SJCRH30 (cell line): Measurements from ENCODE around the gene IER2. TPM values are rescaled to one million over a fixed set of nuclear protein-coding genes. Genes with fewer than 3 reads are reported as not detected.
A peak's percentile ranks its signal among the peaks of the same experiment; 100 is the strongest.
"Not testable (repeated sequence)": the region's sequence is repeated elsewhere in the genome, so short reads cannot be mapped to it uniquely, and the experiment has no call there.

ENCODE experiments used
- DNase-seq, 2 experiments: peaks; one replicate each; pipeline ENCODE4 v3.0.0-alpha.2; 2015 to 2020
- H3K27ac ChIP-seq: fragments of 250-450 bp; sonication (Bioruptor Pico); 2 replicates; pipeline ENCODE4 v1.5.1; 2020; ENCODE audit warnings: mild to moderate bottlenecking, moderate library complexity
- H3K27me3 ChIP-seq: fragments of 250-450 bp; sonication (Bioruptor Pico); 2 replicates; pipeline ENCODE4 v1.5.1; 2020; ENCODE audit warnings: mild to moderate bottlenecking, moderate library complexity
- H3K36me3 ChIP-seq: fragments of 250-450 bp; sonication (Bioruptor Pico); 2 replicates; pipeline ENCODE4 v1.5.1; 2020; ENCODE audit warnings: mild to moderate bottlenecking, moderate library complexity
- H3K4me1 ChIP-seq: fragments of 250-450 bp; sonication (Bioruptor Pico); 2 replicates; pipeline ENCODE4 v1.5.1; 2020; ENCODE audit warnings: mild to moderate bottlenecking, moderate library complexity
- H3K4me3 ChIP-seq: fragments of 250-450 bp; sonication (Bioruptor Pico); 2 replicates; pipeline ENCODE4 v1.5.1; 2020; ENCODE audit warnings: mild to moderate bottlenecking, moderate library complexity
- H3K9me3 ChIP-seq: fragments of 250-450 bp; sonication (Bioruptor Pico); replicated peaks from 2 replicates; pipeline ENCODE4 v1.5.1; 2020; ENCODE audit warnings: mild to moderate bottlenecking, moderate library complexity
- total RNA-seq: library from RNA; depleted of rRNA; stranded (reverse); fragments of >200 nt; shearing (Covaris generic); gene quantifications from 2 replicates; pipeline ENCODE4 v1.2.3, GENCODE V29; 2014

Gene IER2
- total RNA-seq, 1 experiment from 2014 or later, result 31.7 TPM

- Histone ChIP-seq H3K36me3 (0 out of 2 replicates have a peak, but pooled peaks cover 2% of the 10 kb centered on the region), H3K4me3 (no peak overlapping the region), H3K4me1 (peaks cover 9% of the 10 kb centered on the region), H3K27me3 (no peaks in the 10 kb centered on the region), H3K9me3 (no peaks in the 10 kb centered on the region), H3K27ac (no peak overlapping the region)
- no peak for DNase-seq
Observed at GRCh38 chr19:13146763-13147563, 3.2 kb upstream of the IER2 start.

GRCh38 chr19:13149173-13149627 lies 1.0 kb upstream of the IER2 start:
- H3K4me3 ChIP-seq, result peak overlapping the region; percentile 75
- H3K36me3 ChIP-seq, H3K27me3 ChIP-seq, DNase-seq, H3K27ac ChIP-seq, H3K4me1 ChIP-seq, H3K9me3 ChIP-seq: not testable (repeated sequence)

GRCh38 chr19:13149628-13150186 lies 504 bp upstream of the IER2 start:
- peaks cover 4% of the 10 kb centered on the region; the same call in 1 of the 2 replicates for H3K36me3 ChIP-seq
- peak overlapping the region; percentile 56 for H3K27ac ChIP-seq
- no peaks in the 10 kb centered on the region for H3K9me3 ChIP-seq
- peak; percentile 73 to 77 for DNase-seq
- H3K4me1 ChIP-seq, result no peaks in the 10 kb centered on the region
- H3K27me3 ChIP-seq, result no peaks in the 10 kb centered on the region
- peak overlapping the region; percentile 75 for H3K4me3 ChIP-seq

GRCh38 chr19:13150931-13151604 lies 857 bp downstream of the IER2 start:
- Histone ChIP-seq H3K36me3 (peaks cover 3% of the 10 kb centered on the region; the same call in 1 of the 2 replicates), H3K27me3 (no peaks in the 10 kb centered on the region), H3K27ac (peak overlapping the region; percentile 56), H3K4me3 (peak overlapping the region; percentile 75), H3K4me1 (peaks cover 6% of the 10 kb centered on the region; the same call in 1 of the 2 replicates), H3K9me3 (no peaks in the 10 kb centered on the region)
- peak in 1 of 2 experiments; percentile 42 for DNase-seq

GRCh38 chr19:13151605-13152355 lies 1.6 kb downstream of the IER2 start:
- peak overlapping the region; percentile 75 for H3K4me3 ChIP-seq
- peak; percentile 99 for DNase-seq

GRCh38 chr19:13152356-13152973 lies 2.3 kb downstream of the IER2 start:
- Histone ChIP-seq H3K9me3 (no peaks in the 10 kb centered on the region), H3K27ac (peak overlapping the region; percentile 93), H3K27me3 (no peaks in the 10 kb centered on the region), H3K4me1 (peaks cover 11% of the 10 kb centered on the region; the same call in 1 of the 2 replicates), H3K36me3 (peaks cover 3% of the 10 kb centered on the region; the same call in 1 of the 2 replicates), H3K4me3 (peak overlapping the region; percentile 75)
- no peak for DNase-seq

More at GRCh38 chr19:13151605-13152355, 1.6 kb downstream of the IER2 start:
- peak overlapping the region; percentile 93 for H3K27ac ChIP-seq
- peaks cover 3% of the 10 kb centered on the region; the same call in 1 of the 2 replicates for H3K36me3 ChIP-seq
- H3K27me3 ChIP-seq, result no peaks in the 10 kb centered on the region
- H3K9me3 ChIP-seq, result no peaks in the 10 kb centered on the region
- peaks cover 11% of the 10 kb centered on the region; the same call in 1 of the 2 replicates for H3K4me1 ChIP-seq

- no peaks in the 10 kb centered on the region for H3K27me3 ChIP-seq
- peak overlapping the region; percentile 93 for H3K27ac ChIP-seq
- peaks cover 11% of the 10 kb centered on the region; the same call in 1 of the 2 replicates for H3K4me1 ChIP-seq
- no peaks in the 10 kb centered on the region for H3K9me3 ChIP-seq
- H3K36me3 ChIP-seq, result peaks cover 3% of the 10 kb centered on the region; the same call in 1 of the 2 replicates
- peak overlapping the region; percentile 75 for H3K4me3 ChIP-seq
- peak; percentile 99 for DNase-seq
Observed at GRCh38 chr19:13152974-13153568, 2.9 kb downstream of the IER2 start.

GRCh38 chr19:13153569-13154240 lies 3.5 kb downstream of the IER2 start:
- no peaks in the 10 kb centered on the region for H3K27me3 ChIP-seq
- H3K9me3 ChIP-seq, result no peaks in the 10 kb centered on the region
- H3K4me3 ChIP-seq, result peak overlapping the region; percentile 75
- H3K27ac ChIP-seq, result peak overlapping the region; percentile 93
- peaks cover 3% of the 10 kb centered on the region; the same call in 1 of the 2 replicates for H3K36me3 ChIP-seq
- peaks cover 11% of the 10 kb centered on the region; the same call in 1 of the 2 replicates for H3K4me1 ChIP-seq
- DNase-seq, result peak; percentile 57 to 64

GRCh38 chr19:13154241-13154778 lies 4.1 kb downstream of the IER2 start:
- peak; percentile 73 to 77 for DNase-seq
- Histone ChIP-seq H3K36me3 (peaks cover 3% of the 10 kb centered on the region; the same call in 1 of the 2 replicates), H3K4me3 (peak overlapping the region; percentile 75), H3K27ac (peak overlapping the region; percentile 93), H3K9me3 (no peaks in the 10 kb centered on the region), H3K27me3 (no peaks in the 10 kb centered on the region), H3K4me1 (peaks cover 11% of the 10 kb centered on the region; the same call in 1 of the 2 replicates)

- peak; percentile 71 to 81 for DNase-seq
- Histone ChIP-seq H3K27me3 (no peaks in the 10 kb centered on the region), H3K27ac (peak overlapping the region; percentile 93), H3K4me3 (peak overlapping the region; percentile 75), H3K9me3 (no peaks in the 10 kb centered on the region), H3K36me3 (peaks cover 3% of the 10 kb centered on the region; the same call in 1 of the 2 replicates), H3K4me1 (peaks cover 11% of the 10 kb centered on the region; the same call in 1 of the 2 replicates)
Observed at GRCh38 chr19:13154911-13155471, 4.8 kb downstream of the IER2 start.

- Histone ChIP-seq H3K27me3 (no peaks in the 10 kb centered on the region), H3K36me3 (peaks cover 3% of the 10 kb centered on the region; the same call in 1 of the 2 replicates), H3K4me1 (peaks cover 11% of the 10 kb centered on the region; the same call in 1 of the 2 replicates), H3K27ac (peak overlapping the region; percentile 93), H3K9me3 (no peaks in the 10 kb centered on the region), H3K4me3 (peak overlapping the region; percentile 75)
- DNase-seq, result peak; percentile 92 to 95
Observed at GRCh38 chr19:13155472-13156359, 5.5 kb downstream of the IER2 start.
